ENCODE measurements around the gene SYT7. TPM values are rescaled to one million over a fixed set of nuclear protein-coding genes. Genes with fewer than 3 reads are reported as not detected.

Gene SYT7
- total RNA-seq, 2 donors from 2014 or later: 18.6 to 24.1 TPM

DNA sequence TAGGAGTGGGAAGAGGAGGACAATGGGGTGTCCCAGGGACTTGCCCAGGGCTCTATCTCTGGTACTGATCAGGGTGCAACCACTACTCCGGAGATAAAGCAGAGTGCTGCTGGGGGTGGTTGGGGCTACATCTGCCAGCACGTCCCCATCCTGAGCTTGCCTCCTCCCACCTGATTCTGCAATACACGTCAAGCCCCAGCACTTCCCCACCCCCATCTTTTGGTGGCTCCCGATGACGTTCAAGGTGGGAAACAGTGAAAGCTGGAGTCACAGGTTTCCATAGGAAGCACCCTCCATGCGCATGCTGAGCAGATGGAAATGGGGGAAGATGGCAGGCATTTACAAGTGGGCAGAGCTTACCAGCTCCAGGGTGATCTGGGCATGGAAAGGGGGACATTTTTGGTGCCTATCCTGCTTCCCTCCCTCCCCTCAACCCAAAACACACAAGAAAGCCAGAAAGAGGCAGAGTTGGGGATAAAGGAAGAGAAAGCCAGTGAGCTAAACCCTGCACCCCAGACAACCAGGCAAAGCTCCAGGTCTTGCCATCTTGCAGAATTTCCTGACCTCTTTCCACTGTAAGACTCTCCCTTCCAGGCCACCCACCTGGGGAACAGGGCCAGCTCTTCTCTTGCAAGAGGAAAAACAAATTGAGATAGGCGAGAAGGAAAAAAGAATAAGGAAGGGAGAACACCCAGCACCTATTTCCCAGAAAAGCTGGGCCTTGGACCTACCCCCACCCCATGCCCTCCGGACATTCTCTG lies 15.8 kb downstream of the SYT7 start:
- intact Hi-C loops (cut with DNase I, micrococcal nuclease): no loop called here
- no peak for ATAC-seq
- DNase-seq: no peak

GRCh38 chr11:61560751-61561150 lies 20.1 kb downstream of the SYT7 start:
- intact Hi-C loops (cut with DNase I, micrococcal nuclease): no loop called here
- DNase-seq (no peak), ATAC-seq (no peak)

GRCh38 chr11:61556621-61557020 lies 24.3 kb downstream of the SYT7 start:
- DNase-seq (no peak), ATAC-seq (no peak)
- intact Hi-C loops (cut with DNase I, micrococcal nuclease): no loop called here

DNA sequence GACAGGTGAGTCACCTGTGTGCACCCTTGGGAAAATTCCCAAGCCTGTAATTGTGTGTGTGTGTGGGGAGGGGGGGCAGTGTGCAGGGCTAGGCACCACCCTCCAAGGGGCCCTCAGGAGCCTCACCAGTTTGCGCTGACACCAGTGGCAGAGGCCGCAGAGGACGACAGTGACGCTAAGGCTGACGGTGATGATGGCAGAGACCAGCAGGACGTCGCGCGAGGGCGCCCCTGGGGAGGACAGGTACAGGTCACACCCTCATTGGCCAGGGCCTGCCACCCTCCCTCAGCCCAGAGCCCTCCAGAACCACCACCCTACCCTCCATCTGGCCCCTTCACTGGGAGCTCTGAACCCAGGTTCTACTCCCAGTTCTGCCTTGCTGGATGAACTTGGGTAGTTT lies 24.9 kb downstream of the SYT7 start:
- DNase-seq: no peak
- intact Hi-C loops (cut with DNase I, micrococcal nuclease): no loop called here
- ATAC-seq: no peak

GRCh38 chr11:61555051-61555969 lies 25.6 kb downstream of the SYT7 start:
- DNase-seq (no peak), ATAC-seq (no peak)
- intact Hi-C loops (cut with DNase I, micrococcal nuclease): no loop called here

- DNase-seq (peak in 1 of 2 donors; percentile 30), ATAC-seq (peak; percentile 81)
- intact Hi-C loops (cut with DNase I, micrococcal nuclease): no loop called here
Observed at GRCh38 chr11:61554172-61554988, 26.5 kb downstream of the SYT7 start.

- DNase-seq (no peak), ATAC-seq (peak; percentile 52)
- intact Hi-C loops (cut with DNase I, micrococcal nuclease): no loop called here
Observed at GRCh38 chr11:61553373-61554171, 27.3 kb downstream of the SYT7 start.

DNA sequence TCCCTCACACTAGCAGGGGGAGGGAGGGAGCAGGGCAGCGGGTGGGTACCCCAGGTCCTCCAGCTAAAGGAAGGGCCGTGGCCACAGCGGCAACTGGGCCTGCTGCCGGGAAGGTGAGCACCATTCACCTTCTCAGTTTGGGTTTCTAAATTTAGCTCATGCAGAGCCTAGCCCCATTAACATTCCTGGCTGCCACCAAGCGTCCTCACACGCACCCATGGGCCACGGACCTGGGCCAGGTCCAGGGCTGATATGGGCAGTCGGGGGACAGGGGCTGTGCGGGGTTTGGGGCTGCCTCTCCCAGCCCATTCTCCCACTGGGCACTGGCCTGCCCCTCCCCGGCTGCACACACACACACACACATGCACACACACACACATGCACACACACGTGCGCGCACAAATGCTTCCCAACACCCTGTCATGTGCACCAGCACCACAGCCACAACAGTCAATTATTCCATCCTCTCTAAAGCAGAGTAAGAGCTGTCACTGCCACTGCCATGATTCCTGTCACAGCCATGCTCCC lies 28.7 kb downstream of the SYT7 start:
- ATAC-seq (no peak), DNase-seq (no peak)
- intact Hi-C loops (cut with DNase I, micrococcal nuclease): no loop called here

- intact Hi-C loops (cut with DNase I, micrococcal nuclease): no loop called here
- ATAC-seq: no peak
- no peak for DNase-seq
Observed at GRCh38 chr11:61551634-61552033, 29.2 kb downstream of the SYT7 start.

DNA sequence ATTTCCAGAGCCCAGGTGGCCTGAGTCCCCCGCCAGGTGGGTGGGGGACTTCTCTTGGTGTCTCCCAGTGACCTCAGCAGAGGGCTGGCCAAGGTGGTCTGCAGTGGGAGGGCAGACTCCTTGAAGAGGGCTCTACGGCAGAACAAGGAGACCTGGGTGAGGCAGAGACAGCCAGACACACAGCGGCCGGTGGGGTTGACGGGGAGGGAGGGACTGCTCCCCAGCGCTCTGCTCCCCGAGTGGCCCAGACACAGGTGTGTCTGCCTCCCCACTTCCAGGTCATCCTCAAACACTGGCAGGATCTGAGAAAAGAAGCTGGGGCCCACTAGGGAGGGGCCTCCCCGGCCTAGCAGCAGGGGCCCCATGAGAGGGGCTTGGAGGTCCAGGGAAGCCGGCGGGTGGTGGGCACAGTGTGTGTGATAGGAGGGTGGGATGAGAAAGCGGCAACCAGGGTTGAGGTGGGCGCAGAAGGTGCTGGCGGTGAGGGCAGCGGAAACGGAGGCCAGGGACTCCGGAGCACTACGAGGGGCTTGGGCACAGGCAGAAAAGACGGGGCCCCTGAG lies 30.1 kb downstream of the SYT7 start:
- DNase-seq (no peak), ATAC-seq (no peak)
- intact Hi-C loops (cut with DNase I, micrococcal nuclease): no loop called here

GRCh38 chr11:61549662-61550568 lies 31.0 kb downstream of the SYT7 start:
- no peak for DNase-seq

GRCh38 chr11:61549177-61549576 lies 31.7 kb downstream of the SYT7 start:
- DNase-seq (no peak), ATAC-seq (no peak)
- intact Hi-C loops (cut with DNase I, micrococcal nuclease): no loop called here

More at GRCh38 chr11:61549662-61550568, 31.0 kb downstream of the SYT7 start:
- intact Hi-C loops (cut with DNase I, micrococcal nuclease): no loop called here
- ATAC-seq: no peak

DNA sequence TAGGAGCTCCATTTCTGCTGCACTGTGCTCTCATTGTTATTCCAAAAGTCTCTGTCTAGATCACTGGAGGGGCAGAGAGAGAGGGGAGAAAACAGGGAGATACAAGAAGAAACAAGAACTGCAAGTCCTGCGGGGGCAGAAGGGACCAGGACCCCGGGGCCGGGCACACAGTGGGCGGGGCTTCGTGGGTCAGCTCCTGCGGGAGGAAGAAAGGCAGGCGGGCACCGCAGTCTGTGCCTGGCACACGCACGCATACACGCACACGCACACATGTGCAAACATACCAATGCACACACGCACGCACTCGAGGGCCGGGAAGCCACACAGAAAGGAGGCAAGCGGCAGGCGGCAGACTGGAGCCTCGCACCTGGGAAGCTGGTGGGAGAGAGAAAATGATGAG lies 33.6 kb downstream of the SYT7 start:
- no peak for ATAC-seq
- DNase-seq: no peak
- intact Hi-C loops (cut with DNase I, micrococcal nuclease): no loop called here

DNA sequence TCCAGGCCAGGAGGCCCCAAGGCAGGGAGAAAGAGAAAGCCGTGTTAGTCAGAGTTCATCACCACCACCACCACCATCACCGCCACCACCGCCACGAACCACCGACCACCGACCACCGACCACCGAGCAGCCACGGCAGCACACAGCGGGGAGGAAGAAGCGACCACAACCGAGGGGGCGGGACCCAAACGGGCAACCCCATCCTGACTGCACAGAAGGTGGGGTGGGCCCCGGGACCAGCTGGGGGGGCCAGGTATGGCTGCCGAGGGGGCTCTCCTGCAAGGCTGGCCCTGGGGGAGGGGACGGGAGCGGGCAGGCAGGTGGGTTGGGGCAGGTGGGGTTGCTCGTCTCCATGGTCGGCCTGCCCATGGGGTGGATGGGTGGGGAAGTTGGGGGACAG lies 34.2 kb downstream of the SYT7 start:
- no peak for DNase-seq
- intact Hi-C loops (cut with DNase I, micrococcal nuclease): no loop called here

DNA sequence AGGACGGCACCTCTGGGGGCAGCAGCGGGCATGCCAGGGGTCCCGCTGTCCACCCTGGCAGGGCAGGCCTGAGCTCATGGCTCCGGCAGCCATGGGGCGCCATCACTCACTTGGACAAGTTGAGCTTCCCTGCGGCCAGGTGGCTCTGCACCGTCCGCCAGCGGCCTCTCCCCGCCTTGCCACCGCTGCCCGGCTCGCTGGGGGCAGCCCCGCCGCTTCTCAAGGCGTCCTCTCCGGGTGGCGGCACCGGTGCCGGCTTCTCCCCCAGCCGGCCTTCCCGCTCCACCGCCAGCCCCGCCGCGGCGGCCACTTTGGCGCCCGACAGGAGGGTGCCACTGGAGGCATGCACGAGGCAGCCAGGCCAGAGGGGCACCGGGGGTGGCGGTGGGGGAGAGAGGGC lies 35.0 kb downstream of the SYT7 start:
- ATAC-seq (no peak), DNase-seq (no peak)
- intact Hi-C loops (cut with DNase I, micrococcal nuclease): no loop called here

More for the DNA sequence above, 34.2 kb downstream of the SYT7 start:
- ATAC-seq: no peak

DNA sequence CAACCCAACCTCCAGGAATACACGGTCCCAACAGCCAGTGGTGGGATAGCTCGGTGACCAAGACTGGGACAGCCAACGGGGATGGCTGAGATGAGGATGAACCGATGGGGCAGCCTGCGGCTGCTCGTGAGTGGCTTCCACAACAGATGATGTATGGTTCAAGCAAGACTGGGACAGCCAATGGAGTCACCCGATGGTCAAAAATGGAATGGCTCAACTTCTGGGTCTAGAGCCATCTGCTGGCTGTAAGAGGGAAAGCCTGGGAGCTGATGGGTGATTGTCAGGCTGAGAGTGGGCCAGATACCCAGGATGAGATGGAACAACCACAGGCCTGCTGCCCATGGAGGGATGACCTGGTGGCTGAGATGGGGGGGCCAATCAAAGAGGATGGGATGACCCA lies 35.5 kb downstream of the SYT7 start:
- intact Hi-C loops (cut with DNase I, micrococcal nuclease): no loop called here
- DNase-seq: no peak
- no peak for ATAC-seq

DNA sequence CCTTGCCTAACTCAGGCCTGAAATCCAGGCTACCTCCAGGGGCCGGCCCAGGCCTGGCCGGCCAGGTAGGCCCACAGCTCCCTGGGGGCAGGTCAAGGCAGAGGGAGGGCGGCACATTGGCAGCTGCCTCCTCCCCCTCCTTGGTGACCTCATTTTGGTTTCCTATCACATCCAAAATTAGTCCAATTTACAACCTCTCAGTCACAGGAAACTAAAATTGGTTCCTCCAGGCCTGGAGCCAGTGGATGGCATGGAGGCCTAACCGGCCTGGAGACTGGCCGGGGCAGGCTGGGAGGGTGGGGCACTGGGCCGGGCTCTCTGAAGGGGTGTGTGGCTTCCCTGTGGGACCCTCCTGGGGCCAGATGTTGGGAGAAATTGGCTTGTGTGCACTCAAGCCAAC lies 36.4 kb downstream of the SYT7 start:
- intact Hi-C loops (cut with DNase I, micrococcal nuclease): no loop called here
- no peak for ATAC-seq
- no peak for DNase-seq

All from left colon (tissue), 2 donors.